HG03045 (cell line): Measurements from ENCODE around the gene NAV2.
"Not testable (repeated sequence)": the region's sequence is repeated elsewhere in the genome, so short reads cannot be mapped to it uniquely, and the experiment has no call there.

ENCODE experiments used
- ATAC-seq: cut with Tn5 transposase; IDR thresholded peaks from one replicate; pipeline ENCODE4 v1.9.1; 2021; ENCODE audit warnings: mild to moderate bottlenecking, moderate library complexity; ENCODE audit not compliant: unreplicated experiment

The NAV2 gene

DNA sequence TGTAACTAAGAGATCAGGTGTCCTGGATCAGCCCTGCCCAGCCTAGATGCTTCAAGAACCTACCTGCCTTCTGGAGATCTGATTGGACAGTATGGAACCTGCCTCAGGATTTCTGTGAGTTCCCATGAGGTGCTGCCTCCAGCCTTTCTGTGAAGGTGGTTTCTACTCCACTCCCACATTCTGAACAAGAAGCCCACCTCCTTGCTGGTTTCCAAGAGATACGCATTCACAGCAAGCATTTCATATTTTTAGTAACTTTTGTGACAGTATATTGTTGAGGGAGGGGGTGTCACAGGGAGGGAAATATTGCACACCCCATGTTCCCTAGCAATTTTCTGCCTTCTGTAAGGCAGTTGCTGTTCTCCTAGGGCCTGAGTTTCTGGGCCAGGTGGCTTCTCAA, 204.4 kb downstream of the NAV2 start:
- ATAC-seq: no peak

- ATAC-seq: no peak
These were observed 205.8 kb downstream of the NAV2 start for GRCh38 chr11:19918302-19919049.

GRCh38 chr11:19919050-19919561, 206.5 kb downstream of the NAV2 start:
- ATAC-seq: no peak

DNA sequence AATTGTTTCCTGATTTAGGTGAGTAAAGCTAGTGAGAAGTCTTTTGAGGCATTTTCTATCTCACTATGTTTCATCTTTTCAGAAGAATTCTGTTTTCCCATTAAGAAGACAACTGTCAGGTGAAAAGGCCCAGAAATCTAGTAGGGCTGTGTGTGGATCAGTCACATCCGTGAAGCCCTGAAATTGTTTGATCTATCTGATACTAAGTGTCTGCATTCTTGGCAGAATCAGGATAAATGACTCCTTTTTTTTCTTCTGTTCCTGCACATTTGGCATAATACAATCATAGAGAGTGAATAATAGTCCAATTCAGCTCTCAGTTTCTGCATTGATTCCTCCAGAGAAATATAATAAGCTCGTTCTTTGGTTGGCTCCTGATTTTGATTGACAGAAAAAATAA, 208.3 kb downstream of the NAV2 start:
- no peak for ATAC-seq

DNA sequence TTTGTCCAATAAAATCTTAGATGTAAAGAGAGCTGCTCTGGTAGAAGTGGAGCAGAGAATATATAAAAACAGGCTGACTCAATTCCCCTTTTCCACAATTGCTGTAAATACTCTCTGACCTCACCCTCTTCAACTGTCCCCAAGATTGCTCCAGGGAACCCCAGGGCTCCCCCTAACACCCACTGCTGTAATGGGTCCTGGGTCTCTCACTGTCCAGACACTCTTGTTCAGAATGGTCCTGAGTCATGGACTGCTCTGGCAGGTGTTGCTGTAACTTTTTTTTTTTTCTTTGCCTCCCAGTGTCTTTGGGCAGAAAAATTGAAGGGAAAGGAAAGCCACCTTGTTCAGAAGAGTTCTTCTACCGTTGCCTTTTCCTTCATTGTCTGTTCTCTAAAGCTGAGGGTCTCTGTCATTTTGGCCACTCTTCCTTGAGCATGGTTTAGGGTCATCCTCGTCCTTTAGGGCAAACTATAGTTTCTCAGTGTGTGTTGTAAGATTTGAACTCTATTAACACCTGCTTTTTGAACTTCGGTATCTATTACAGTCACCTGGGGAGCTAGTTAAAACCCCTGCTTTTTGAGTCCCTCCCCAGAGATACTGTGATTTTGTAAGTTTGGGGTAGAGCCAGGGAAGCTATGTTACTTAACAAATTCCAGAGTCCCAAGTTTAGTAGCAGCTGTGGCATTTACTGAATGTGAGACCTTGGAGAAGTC, 209.5 kb downstream of the NAV2 start:
- ATAC-seq: no peak

DNA sequence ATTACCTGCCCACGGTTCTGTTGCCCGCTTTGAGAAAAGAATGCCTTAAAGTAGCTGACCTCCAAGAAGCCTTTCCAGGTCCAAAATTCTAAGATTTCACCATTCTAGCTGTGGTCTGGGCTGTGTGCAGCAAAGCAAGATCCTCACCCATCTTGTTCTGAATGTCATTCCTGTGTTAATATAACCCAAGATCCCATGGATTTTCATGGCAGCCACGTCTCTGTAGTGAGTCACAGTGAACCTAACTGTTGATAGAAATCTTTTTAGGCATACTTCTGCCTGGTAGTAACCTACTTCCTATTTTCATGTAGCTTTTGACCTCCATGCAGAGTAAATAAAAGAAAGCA, 210.0 kb downstream of the NAV2 start:
- ATAC-seq: no peak

- ATAC-seq: no peak
These were observed 211.0 kb downstream of the NAV2 start for GRCh38 chr11:19923626-19924025.

GRCh38 chr11:19924311-19924710, 211.7 kb downstream of the NAV2 start:
- ATAC-seq: no peak

DNA sequence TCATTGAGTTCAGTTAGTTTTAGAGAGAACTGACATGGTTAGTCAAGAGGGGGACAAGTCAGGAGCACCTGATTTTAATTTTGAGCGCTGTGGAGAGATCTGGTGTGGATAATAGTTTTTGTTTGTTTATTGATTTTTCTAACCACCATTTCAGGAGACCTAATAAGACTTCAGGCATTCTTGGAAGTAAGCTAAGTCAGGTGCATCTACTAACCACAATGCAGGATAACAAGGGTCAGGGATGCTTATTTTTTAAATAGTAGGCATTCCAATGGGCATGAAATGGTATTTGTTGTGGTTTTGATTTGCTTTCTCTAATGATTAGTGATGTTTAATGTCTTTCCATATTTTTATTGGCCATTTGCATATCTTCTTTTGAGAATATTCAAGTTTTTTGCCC, 212.1 kb downstream of the NAV2 start:
- no peak for ATAC-seq

DNA sequence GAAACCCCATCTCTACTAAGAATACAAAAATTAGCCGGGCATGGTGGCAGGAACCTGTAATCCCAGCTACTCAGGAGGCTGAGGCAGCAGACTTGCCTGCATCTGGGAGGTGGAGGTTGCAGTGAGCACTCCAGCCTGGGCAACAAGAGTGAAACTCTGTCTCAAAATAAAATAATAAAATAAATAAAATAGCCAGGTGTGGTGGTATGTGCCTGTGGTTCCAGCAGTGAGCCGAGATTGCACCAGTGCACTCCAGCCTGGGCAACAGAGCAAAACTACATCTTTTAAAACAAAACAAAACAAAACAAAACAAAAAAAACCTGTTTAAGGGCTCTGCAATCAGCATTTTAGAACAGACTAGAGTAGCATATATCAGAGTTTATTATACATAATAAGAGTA, 214.8 kb downstream of the NAV2 start:
- not testable (repeated sequence) for ATAC-seq

DNA sequence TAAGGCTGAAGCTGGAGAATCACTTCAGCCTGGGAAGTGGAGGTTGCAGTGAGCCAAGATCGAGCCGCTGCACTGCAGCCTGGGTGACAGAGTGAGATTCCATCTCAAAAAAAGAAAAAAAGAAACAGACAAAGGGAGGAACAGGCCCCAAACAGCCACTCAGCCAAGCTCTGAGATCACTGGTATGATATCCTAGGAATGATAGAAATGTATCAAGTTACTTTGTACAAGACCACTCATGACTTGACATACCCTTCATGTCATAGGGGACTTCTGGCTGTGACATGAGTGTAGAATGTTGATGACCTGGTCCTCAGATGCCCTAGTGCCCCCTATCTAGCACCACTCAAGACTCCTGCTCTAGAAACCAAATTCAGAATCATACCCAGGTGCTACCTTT, 216.5 kb downstream of the NAV2 start:
- no peak for ATAC-seq

GRCh38 chr11:19929655-19930054, 217.0 kb downstream of the NAV2 start:
- ATAC-seq: no peak

DNA sequence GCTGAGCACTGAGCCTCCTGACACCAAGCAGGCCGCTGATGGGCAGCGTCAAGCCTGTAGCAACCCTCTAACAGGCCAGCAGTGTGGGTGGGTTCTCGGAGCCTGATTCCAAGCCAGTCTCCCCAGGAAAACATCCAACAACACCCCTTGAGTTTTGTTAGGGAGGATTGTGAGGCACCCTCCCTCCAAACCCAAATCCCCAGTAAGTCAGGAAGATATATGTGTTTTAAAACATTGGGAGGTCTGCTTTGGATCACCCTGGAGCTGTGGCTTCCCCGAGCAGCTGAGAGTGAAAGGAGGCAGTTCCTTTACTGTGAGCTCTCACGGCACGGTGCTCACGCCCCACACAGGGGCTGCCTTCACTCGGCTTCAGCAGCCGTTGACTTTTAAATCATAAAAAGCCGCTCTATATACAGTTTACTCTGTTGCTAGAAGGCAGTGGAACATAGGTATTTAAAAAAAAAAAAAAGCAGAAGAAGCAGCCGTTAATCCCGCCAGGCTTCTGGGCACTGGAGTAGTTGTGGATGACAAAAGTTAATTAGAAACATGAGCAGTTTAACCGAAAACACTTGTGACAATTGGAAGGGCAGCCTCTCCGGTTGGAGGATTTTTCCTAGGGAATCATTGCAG, 218.6 kb downstream of the NAV2 start:
- no peak for ATAC-seq

GRCh38 chr11:19931771-19932369, 219.2 kb downstream of the NAV2 start:
- ATAC-seq: no peak

DNA sequence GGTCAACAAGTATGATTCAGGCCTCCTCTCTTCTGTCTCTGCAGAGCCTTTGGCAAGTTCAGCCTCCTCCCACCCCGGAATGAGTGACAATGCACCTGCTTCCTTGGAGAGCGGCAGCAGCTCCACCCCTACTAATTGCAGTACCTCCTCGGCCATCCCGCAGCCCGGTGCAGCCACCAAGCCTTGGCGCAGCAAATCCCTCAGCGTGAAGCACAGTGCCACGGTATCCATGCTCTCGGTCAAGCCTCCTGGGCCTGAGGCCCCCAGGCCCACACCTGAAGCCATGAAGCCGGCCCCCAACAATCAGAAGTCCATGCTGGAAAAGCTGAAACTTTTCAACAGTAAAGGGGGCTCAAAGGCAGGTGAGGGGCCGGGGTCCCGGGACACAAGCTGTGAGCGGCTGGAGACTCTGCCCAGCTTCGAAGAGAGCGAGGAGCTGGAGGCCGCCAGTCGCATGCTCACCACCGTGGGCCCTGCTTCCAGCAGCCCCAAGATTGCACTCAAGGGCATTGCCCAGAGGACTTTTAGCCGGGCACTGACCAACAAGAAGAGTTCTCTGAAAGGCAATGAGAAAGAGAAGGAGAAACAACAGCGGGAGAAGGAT, 220.6 kb downstream of the NAV2 start:
- ATAC-seq: no peak

- ATAC-seq: no peak
These were observed 221.3 kb downstream of the NAV2 start for GRCh38 chr11:19933801-19934488.

DNA sequence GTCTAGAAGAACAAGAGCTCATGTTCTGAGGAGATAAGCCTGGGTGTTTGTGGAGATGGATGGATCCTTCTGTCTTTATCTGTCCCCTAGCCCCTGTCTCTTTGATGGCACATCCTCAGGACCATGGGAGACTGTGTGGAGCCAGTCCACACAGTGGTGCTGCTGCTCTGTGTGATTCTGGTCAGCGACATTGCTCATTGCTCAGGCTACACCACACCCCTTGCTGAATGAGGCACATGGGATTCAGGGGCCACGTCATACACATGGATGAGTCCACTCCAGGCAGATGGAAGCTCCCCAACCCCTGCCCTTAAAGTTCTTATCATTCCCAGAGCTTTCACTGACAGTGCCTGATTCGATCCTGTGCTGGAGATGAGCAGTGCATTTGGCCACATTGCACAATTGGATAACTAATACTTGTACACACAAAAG, 222.2 kb downstream of the NAV2 start:
- no peak for ATAC-seq

DNA sequence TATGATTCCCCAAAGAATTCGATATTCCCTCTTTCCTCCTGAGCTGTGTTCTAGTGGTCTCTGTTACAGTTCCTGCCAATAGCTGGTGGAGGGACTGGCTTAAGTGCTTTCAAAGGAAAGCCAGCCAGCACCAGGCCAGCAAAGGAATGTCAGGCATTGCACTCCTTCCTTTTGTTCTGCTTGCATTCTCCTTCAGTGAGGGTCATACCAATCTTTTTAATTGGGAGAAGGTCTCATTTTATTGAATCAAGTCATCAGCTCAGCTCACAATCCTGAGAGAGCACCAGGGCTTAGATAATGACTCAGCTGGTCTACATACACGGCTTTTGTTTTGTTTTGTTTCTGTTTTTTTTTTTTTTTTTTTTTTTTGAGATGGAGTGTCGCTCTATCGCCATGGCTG, 222.9 kb downstream of the NAV2 start:
- no peak for ATAC-seq

DNA sequence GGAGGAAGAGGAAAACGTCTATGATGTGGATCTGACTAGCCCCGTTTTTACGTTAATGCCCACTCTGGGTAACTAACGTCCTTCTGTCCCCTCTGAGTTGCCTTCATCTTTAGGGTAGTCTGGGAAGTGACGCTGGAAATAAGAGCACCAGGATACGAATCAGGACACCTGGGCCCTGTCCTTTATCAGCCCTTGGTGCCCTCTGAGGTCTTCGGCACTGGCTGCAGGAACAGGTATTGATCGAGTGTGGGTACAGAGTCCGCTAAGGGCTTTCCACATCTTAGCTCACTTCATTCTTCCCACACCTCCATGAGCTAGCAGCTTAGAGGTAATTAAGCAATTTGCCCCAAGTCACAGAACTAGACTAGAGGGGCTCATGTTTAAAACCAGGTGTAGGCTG, 223.8 kb downstream of the NAV2 start:
- ATAC-seq: no peak

- ATAC-seq: peak; percentile 74
These were observed 225.7 kb downstream of the NAV2 start for GRCh38 chr11:19938169-19938856.
